Ascending aorta (tissue), 2 donors: ENCODE results near the gene MCRIP1. TPM values are rescaled to one million over a fixed set of nuclear protein-coding genes. Genes with fewer than 3 reads are reported as not detected.

Experiments
- DNase-seq, 2 donors: peaks; one replicate each; pipeline ENCODE4 v3.0.0-alpha.2; 2019; ENCODE audit warnings: low spot score in 2 of 2
- H3K27ac ChIP-seq, 2 donors: fragments of 200-600 bp; sonication (generic); one replicate each; pipeline ENCODE4 v1.5.1; 2016 to 2017; ENCODE audit warnings: mild to moderate bottlenecking in 1 of 2
- H3K27me3 ChIP-seq: fragments of 200-600 bp; sonication (generic); one replicate; pipeline ENCODE4 v1.5.1; 2017
- H3K36me3 ChIP-seq, 2 donors: fragments of 200-600 bp; sonication (generic); one replicate each; pipeline ENCODE4 v1.5.1; 2016
- H3K4me1 ChIP-seq, 2 donors: fragments of 200-600 bp; sonication (generic); one replicate each; pipeline ENCODE4 v1.5.1; 2016 to 2017; ENCODE audit warnings: mild to moderate bottlenecking in 1 of 2
- H3K4me3 ChIP-seq, 2 donors: fragments of 200-600 bp; sonication (generic); one replicate each; pipeline ENCODE4 v1.5.1; 2016 to 2017; ENCODE audit warnings: mild to moderate bottlenecking in 1 of 2
- H3K9me3 ChIP-seq, 2 donors: fragments of 200-600 bp; sonication (generic); one replicate each; pipeline ENCODE4 v1.5.1; 2016
- CTCF ChIP-seq, 3 experiments: fragments of 200-600 bp in 2 of 3; fragments of 450-650 bp in 1 of 3; sonication (generic) in 2 of 3; IDR thresholded peaks; one replicate each; pipeline ENCODE4 v1.5.1; 2016 to 2019; ENCODE audit warnings: antibody characterized with exemption in 3 of 3, mild to moderate bottlenecking in 1 of 3, moderate library complexity in 1 of 3
- intact Hi-C: fragments of 100-400 bp; cut with DNase I; formaldehyde crosslinking; loops from one replicate; pipeline ENCODE4 v1.15.1; 2023
- total RNA-seq: library from RNA; depleted of rRNA; stranded (reverse); fragments of >200 nt; gene quantifications from one replicate; pipeline ENCODE4 v1.1.0, GENCODE V29; 2016

The MCRIP1 gene
- total RNA-seq, 1 donor from 2014 or later = 149 TPM

GRCh38 chr17:81844327-81844851 is 11.3 kb upstream of the MCRIP1 start:
- H3K9me3 ChIP-seq = no peaks in the 10 kb centered on the region
- H3K27me3 ChIP-seq = no peaks in the 10 kb centered on the region
- intact Hi-C loops = no loop called here
- no peak for TF ChIP-seq CTCF (IDR thresholded peaks at IDR 0.05)
- no peak for DNase-seq
- peaks cover 63 to 72% of the 10 kb centered on the region in 2 donors for H3K36me3 ChIP-seq
- H3K4me3 ChIP-seq = no peak overlapping the region
- no peaks in the 10 kb centered on the region for H3K4me1 ChIP-seq
- H3K27ac ChIP-seq = no peak overlapping the region

GRCh38 chr17:81843713-81844326 is 10.7 kb upstream of the MCRIP1 start:
- intact Hi-C loops = no loop called here
- no peak overlapping the region for H3K4me3 ChIP-seq
- no peak for DNase-seq
- peaks cover 57 to 66% of the 10 kb centered on the region in 2 donors for H3K36me3 ChIP-seq
- H3K27me3 ChIP-seq = no peaks in the 10 kb centered on the region
- no peaks in the 10 kb centered on the region for H3K4me1 ChIP-seq
- no peak overlapping the region for H3K27ac ChIP-seq
- no peaks in the 10 kb centered on the region for H3K9me3 ChIP-seq
- no peak for TF ChIP-seq CTCF (IDR thresholded peaks at IDR 0.05)

GRCh38 chr17:81842725-81843504 is 9.8 kb upstream of the MCRIP1 start:
- no peaks in the 10 kb centered on the region for H3K9me3 ChIP-seq
- H3K4me1 ChIP-seq = no peaks in the 10 kb centered on the region
- DNase-seq = no peak
- intact Hi-C loops = no loop called here
- H3K4me3 ChIP-seq = no peak overlapping the region
- TF ChIP-seq CTCF (IDR thresholded peaks at IDR 0.05) = no peak
- no peaks in the 10 kb centered on the region for H3K27me3 ChIP-seq
- no peak overlapping the region for H3K27ac ChIP-seq
- H3K36me3 ChIP-seq = peaks cover 53 to 57% of the 10 kb centered on the region in 2 donors

- DNase-seq = no peak
- Histone ChIP-seq H3K9me3 (no peaks in the 10 kb centered on the region), H3K4me3 (no peak overlapping the region), H3K36me3 (peaks cover 47 to 51% of the 10 kb centered on the region in 2 donors), H3K27me3 (no peaks in the 10 kb centered on the region), H3K4me1 (no peaks in the 10 kb centered on the region), H3K27ac (no peak overlapping the region)
- TF ChIP-seq CTCF (IDR thresholded peaks at IDR 0.05) = no peak
- intact Hi-C loops = no loop called here
These were observed 9.3 kb upstream of the MCRIP1 start for GRCh38 chr17:81842378-81842724.

GRCh38 chr17:81841866-81842265 is 8.8 kb upstream of the MCRIP1 start:
- Histone ChIP-seq H3K9me3 (no peaks in the 10 kb centered on the region), H3K27ac (no peak overlapping the region), H3K27me3 (no peaks in the 10 kb centered on the region), H3K4me3 (no peak overlapping the region), H3K36me3 (peaks cover 43 to 46% of the 10 kb centered on the region in 2 donors), H3K4me1 (no peaks in the 10 kb centered on the region)
- intact Hi-C loops = no loop called here
- DNase-seq = no peak
- no peak for TF ChIP-seq CTCF (IDR thresholded peaks at IDR 0.05)
